PC-3 (cell line): ENCODE measurements around the gene KRT2. TPM values are rescaled to one million over a fixed set of nuclear protein-coding genes. Genes with fewer than 3 reads are reported as not detected.

Experiments
- ATAC-seq: fragments of 200-7000 bp; cut with Tn5 transposase; 2 replicates; pipeline ENCODE4 v1.9.1; 2020; ENCODE audit warnings: mild to moderate bottlenecking, moderate library complexity
- BruUV-seq: library from RNA; stranded (reverse); fragments of 400-500 nt; replicated peaks from 2 replicates; lab custom pipeline; 2021; lab: Mats Ljungman, UMichigan
- CTCF ChIA-PET: fragments of 300-600 bp; sonication (Branson Sonifier 250); formaldehyde crosslinking; loops from one replicate; lab custom pipeline; 2022; ENCODE audit warnings: antibody characterized with exemption; lab: Charles Lee
- POLR2A ChIA-PET: fragments of 300-600 bp; sonication (Branson Sonifier 250); formaldehyde crosslinking; loops from one replicate; lab custom pipeline; 2022; ENCODE audit warnings: antibody characterized with exemption; ENCODE audit not compliant: unreplicated experiment; lab: Charles Lee
- DNase-seq: peaks from one replicate; pipeline ENCODE4 v3.0.0-alpha.2; 2015
- H2AFZ ChIP-seq: fragments of 300-600 bp; sonication (generic); 2 replicates; pipeline ENCODE4 v1.6.0; 2016; ENCODE audit warnings: antibody characterized with exemption, low read length
- H3F3A ChIP-seq: fragments of 300-600 bp; sonication (generic); one replicate; pipeline ENCODE4 v1.6.0; 2017; ENCODE audit warnings: antibody characterized with exemption, low read length, control low read depth, mild to moderate bottlenecking; ENCODE audit not compliant: unreplicated experiment
- H3K27ac ChIP-seq: fragments of 300-600 bp; sonication (generic); 2 replicates; pipeline ENCODE4 v1.5.1; 2016; ENCODE audit warnings: mild to moderate bottlenecking, low read length
- H3K27me3 ChIP-seq: fragments of 300-600 bp; sonication (generic); 2 replicates; pipeline ENCODE4 v1.6.1; 2016; ENCODE audit warnings: low read length, mixed read lengths
- H3K36me3 ChIP-seq: fragments of 300-600 bp; sonication (generic); 2 replicates; pipeline ENCODE4 v1.6.1; 2016; ENCODE audit warnings: low read depth, mixed run types, low read length, mixed read lengths
- H3K4me1 ChIP-seq: fragments of 300-600 bp; sonication (generic); 2 replicates; pipeline ENCODE4 v1.5.1; 2016; ENCODE audit warnings: low read length; ENCODE audit not compliant: insufficient read depth
- H3K4me2 ChIP-seq: fragments of 300-600 bp; sonication (generic); 2 replicates; pipeline ENCODE4 v1.6.0; 2016; ENCODE audit warnings: low read length
- H3K4me3 ChIP-seq: fragments of 300-600 bp; sonication (generic); 2 replicates; pipeline ENCODE4 v1.5.1; 2016; ENCODE audit warnings: mild to moderate bottlenecking, low read length, mixed read lengths
- H3K79me2 ChIP-seq: fragments of 300-600 bp; sonication (generic); 2 replicates; pipeline ENCODE4 v1.6.1; 2017; ENCODE audit warnings: low read length, mixed read lengths
- H3K9ac ChIP-seq: fragments of 300-600 bp; sonication (generic); 2 replicates; pipeline ENCODE4 v1.6.0; 2016; ENCODE audit warnings: mild to moderate bottlenecking, low read length
- H3K9me2 ChIP-seq: fragments of 300-600 bp; sonication (generic); replicated peaks from 2 replicates; pipeline ENCODE4 v1.6.1; 2016; ENCODE audit warnings: mixed run types, low read length, mixed read lengths
- H3K9me3 ChIP-seq: fragments of 300-600 bp; sonication (generic); 2 replicates; pipeline ENCODE4 v1.6.1; 2016; ENCODE audit warnings: low read length, mixed read lengths
- H4K20me1 ChIP-seq: fragments of 300-600 bp; sonication (generic); 2 replicates; pipeline ENCODE4 v1.6.1; 2016; ENCODE audit warnings: low read length, mixed read lengths
- CTCF ChIP-seq: fragments of 300-600 bp; sonication (generic); conservative IDR thresholded peaks from 2 replicates; pipeline ENCODE4 v1.5.1; 2017; ENCODE audit warnings: antibody characterized with exemption, low read depth, mild to moderate bottlenecking, low read length
- EZH2 ChIP-seq: fragments of 300-600 bp; sonication (generic); IDR thresholded peaks from one replicate; pipeline ENCODE4 v1.6.1; 2017; ENCODE audit warnings: antibody characterized with exemption, mild to moderate bottlenecking, low read length; ENCODE audit not compliant: unreplicated experiment
- EZH2phosphoT487 ChIP-seq: fragments of 300-600 bp; sonication (generic); IDR thresholded peaks from 2 replicates; pipeline ENCODE4 v1.6.1; 2018; ENCODE audit warnings: mild to moderate bottlenecking, antibody characterized with exemption, low read length, borderline replicate concordance
- intact Hi-C: fragments of 100-400 bp; cut with micrococcal nuclease; formaldehyde crosslinking; loops from 2 replicates; pipeline ENCODE4 v1.9.0; 2023
- total RNA-seq: library from RNA; depleted of rRNA; stranded (reverse); fragments of >200 nt; gene quantifications from 2 replicates; pipeline ENCODE4 v1.2.3, GENCODE V29; 2014

KRT2 gene
- total RNA-seq, 1 experiment from 2014 or later = not detected

GRCh38 chr12:52618866-52619265 is 33.1 kb downstream of the KRT2 start:
- H3K4me2 ChIP-seq = no peak overlapping the region
- H3K79me2 ChIP-seq = no peaks in the 10 kb centered on the region
- BruUV-seq = no TSS peak
- no peak for TF ChIP-seq CTCF
- no peak for TF ChIP-seq EZH2phosphoT487
- no peak for TF ChIP-seq EZH2
- no peak for ATAC-seq
- no peaks in the 10 kb centered on the region for H3K4me1 ChIP-seq
- no peaks in the 10 kb centered on the region for H3K9me2 ChIP-seq
- H3K9me3 ChIP-seq = no peaks in the 10 kb centered on the region
- POLR2A ChIA-PET = no interaction called here
- H3F3A ChIP-seq = no peaks in the 10 kb centered on the region
- peaks cover 40% of the 10 kb centered on the region for H3K27me3 ChIP-seq
- no peaks in the 10 kb centered on the region for H3K36me3 ChIP-seq
- intact Hi-C loops = no loop called here
- no peak overlapping the region for H3K9ac ChIP-seq
- CTCF ChIA-PET = no interaction called here
- no peak overlapping the region for H2AFZ ChIP-seq
- H3K27ac ChIP-seq = no peak overlapping the region
- DNase-seq = no peak
- no peak overlapping the region for H3K4me3 ChIP-seq
- H4K20me1 ChIP-seq = no peaks in the 10 kb centered on the region

GRCh38 chr12:52618216-52618615 is 33.8 kb downstream of the KRT2 start, which contains the start of gene KRT73:
KRT73 (minus strand) TSS chr12:52618559; CDS start chr12:52618524, 35 bp downstream.
- Histone ChIP-seq H3K9me3 (no peaks in the 10 kb centered on the region), H3K9me2 (no peaks in the 10 kb centered on the region), H3K27ac (no peak within 1 kb of the TSS), H3K4me1 (no peaks in the 10 kb centered on the region), H2AFZ (no peak within 1 kb of the TSS), H3K9ac (no peak within 1 kb of the TSS), H3F3A (no peaks in the 10 kb centered on the region), H4K20me1 (no peaks in the 10 kb centered on the region), H3K36me3 (no peaks in the 10 kb centered on the region), H3K4me3 (no peak within 1 kb of the TSS), H3K4me2 (no peak within 1 kb of the TSS), H3K79me2 (no peaks in the 10 kb centered on the region), H3K27me3 (peaks cover 40% of the 10 kb centered on the region)
- TF ChIP-seq CTCF (no peak), EZH2phosphoT487 (no peak), EZH2 (no peak)
- CTCF ChIA-PET = no interaction called here
- POLR2A ChIA-PET = no interaction called here
- intact Hi-C loops = no loop called here
- BruUV-seq = no TSS peak
- ATAC-seq = no peak
- no peak for DNase-seq

- no peaks in the 10 kb centered on the region for H3K79me2 ChIP-seq
- no peaks in the 10 kb centered on the region for H3K9me2 ChIP-seq
- ATAC-seq (no peak), DNase-seq (no peak)
- H3K9ac ChIP-seq = no peak overlapping the region
- TF ChIP-seq EZH2 (no peak), CTCF (no peak), EZH2phosphoT487 (no peak)
- no peak overlapping the region for H3K27ac ChIP-seq
- H3K4me3 ChIP-seq = no peak overlapping the region
- intact Hi-C loops = no loop called here
- CTCF ChIA-PET = no interaction called here
- peaks cover 42% of the 10 kb centered on the region for H3K27me3 ChIP-seq
- H3K4me2 ChIP-seq = no peak overlapping the region
- no peak overlapping the region for H2AFZ ChIP-seq
- POLR2A ChIA-PET = no interaction called here
- no peaks in the 10 kb centered on the region for H3K9me3 ChIP-seq
- H4K20me1 ChIP-seq = no peaks in the 10 kb centered on the region
- H3F3A ChIP-seq = no peaks in the 10 kb centered on the region
- BruUV-seq = no TSS peak
- H3K4me1 ChIP-seq = no peaks in the 10 kb centered on the region
- no peaks in the 10 kb centered on the region for H3K36me3 ChIP-seq
Measured at GRCh38 chr12:52617403-52617785, 34.6 kb downstream of the KRT2 start.
